NCI-H1436 (cell line): ENCODE data around the gene TMCO4.
"Not testable (repeated sequence)": the region's sequence is repeated elsewhere in the genome, so short reads cannot be mapped to it uniquely, and the experiment has no call there.

Source experiments
- DNase-seq: peaks from one replicate; lab custom pipeline; 2025; lab: John Stamatoyannopoulos, UW

Gene TMCO4

DNA sequence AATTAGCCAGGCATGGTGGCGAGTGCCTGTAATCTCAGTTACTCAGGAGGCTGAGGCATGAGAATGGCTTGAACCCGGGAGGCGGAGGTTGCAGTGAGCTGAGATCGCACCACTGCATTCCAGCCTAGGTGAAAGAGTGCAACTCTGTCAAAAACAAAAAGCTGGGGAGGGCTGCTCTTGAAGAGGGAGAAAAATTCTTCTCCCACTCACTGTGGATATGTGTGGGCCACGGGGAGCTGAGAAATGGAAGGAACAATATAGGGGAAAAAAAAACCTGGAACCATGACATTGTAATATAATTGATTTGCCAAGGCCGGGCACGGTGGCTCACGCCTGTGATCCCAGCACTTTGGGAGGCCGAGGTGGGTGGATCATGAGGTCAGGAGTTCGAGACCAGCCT lies 163.0 kb downstream of the TMCO4 start:
- DNase-seq: not testable (repeated sequence)

GRCh38 chr1:19636065-19636464 lies 163.7 kb downstream of the TMCO4 start:
- no peak for DNase-seq

GRCh38 chr1:19635646-19636045 lies 164.1 kb downstream of the TMCO4 start:
- DNase-seq: no peak

- not testable (repeated sequence) for DNase-seq
Observed at GRCh38 chr1:19635064-19635463, 164.7 kb downstream of the TMCO4 start.

- no peak for DNase-seq
Observed at GRCh38 chr1:19633106-19633505, 166.6 kb downstream of the TMCO4 start.
